Type B pancreatic cell (in vitro differentiated cells): ENCODE measurements around the gene GTF3C1. TPM values are rescaled to one million over a fixed set of nuclear protein-coding genes. Genes with fewer than 3 reads are reported as not detected.

Experiments used
- DNase-seq: peaks from one replicate; pipeline ENCODE4 v3.0.0; 2021; ENCODE audit warnings: mixed read lengths; ENCODE audit not compliant: unreplicated experiment; ENCODE audit errors: extremely low spot score
- H3K27ac Mint-ChIP-seq: 2 replicates; pipeline ENCODE4 v1.8.0; 2021; ENCODE audit warnings: mild to moderate bottlenecking, mixed read lengths
- H3K27me3 Mint-ChIP-seq: 2 replicates; pipeline ENCODE4 v1.8.0; 2021; ENCODE audit warnings: mixed read lengths
- H3K36me3 Mint-ChIP-seq: 2 replicates; pipeline ENCODE4 v1.8.0; 2021; ENCODE audit warnings: mixed read lengths
- H3K4me1 Mint-ChIP-seq: one replicate; pipeline ENCODE4 v1.8.0; 2021; ENCODE audit warnings: mixed read lengths; ENCODE audit not compliant: unreplicated experiment
- H3K4me3 Mint-ChIP-seq: 2 replicates; pipeline ENCODE4 v1.8.0; 2021; ENCODE audit warnings: mild to moderate bottlenecking, mixed read lengths
- H3K9me3 Mint-ChIP-seq: 2 replicates; pipeline ENCODE4 v1.8.0; 2021; ENCODE audit warnings: mixed read lengths
- total RNA-seq: library from RNA; stranded (reverse); gene quantifications from 2 replicates; pipeline ENCODE4 v1.2.1, GENCODE V29; 2021; ENCODE audit warnings: low replicate concordance
- TF ChIP-seq, protein P1 (sequence below): fragments of 200-600 bp; sonication (generic); conservative IDR thresholded peaks from 2 replicates; pipeline ENCODE4 v1.5.0; 2021; ENCODE audit warnings: antibody characterized with exemption, mild to moderate bottlenecking

The GTF3C1 gene
- total RNA-seq, 1 donor from 2014 or later = 94.5 TPM

DNA sequence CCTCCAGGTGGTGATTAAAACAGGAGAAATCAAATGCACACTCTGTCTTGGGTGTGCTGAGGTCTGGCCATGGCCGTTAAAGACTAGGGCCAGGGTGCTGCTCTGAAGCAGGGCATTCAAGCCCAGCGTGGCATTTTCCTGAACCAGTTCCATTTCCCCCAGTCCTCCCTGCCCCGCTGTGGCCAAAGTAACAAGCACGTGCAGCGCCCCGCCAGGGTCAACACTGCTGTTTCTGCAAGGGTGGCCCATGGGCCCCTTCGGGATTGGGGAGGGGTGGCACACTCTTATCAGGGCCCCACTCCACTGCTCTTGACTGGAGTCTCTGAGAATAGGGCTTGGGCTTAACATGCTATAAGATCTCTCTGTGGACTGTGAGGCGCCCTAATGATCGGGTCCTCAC lies 74.8 kb downstream of the GTF3C1 start:
- Mint-ChIP-seq H3K27me3 (no peaks in the 10 kb centered on the region), H3K27ac (no peak overlapping the region), H3K4me1 (no peaks in the 10 kb centered on the region), H3K9me3 (no peaks in the 10 kb centered on the region), H3K36me3 (peaks cover 48% of the 10 kb centered on the region), H3K4me3 (no peak overlapping the region)
- no peak for DNase-seq
- TF ChIP-seq, protein P1, sequence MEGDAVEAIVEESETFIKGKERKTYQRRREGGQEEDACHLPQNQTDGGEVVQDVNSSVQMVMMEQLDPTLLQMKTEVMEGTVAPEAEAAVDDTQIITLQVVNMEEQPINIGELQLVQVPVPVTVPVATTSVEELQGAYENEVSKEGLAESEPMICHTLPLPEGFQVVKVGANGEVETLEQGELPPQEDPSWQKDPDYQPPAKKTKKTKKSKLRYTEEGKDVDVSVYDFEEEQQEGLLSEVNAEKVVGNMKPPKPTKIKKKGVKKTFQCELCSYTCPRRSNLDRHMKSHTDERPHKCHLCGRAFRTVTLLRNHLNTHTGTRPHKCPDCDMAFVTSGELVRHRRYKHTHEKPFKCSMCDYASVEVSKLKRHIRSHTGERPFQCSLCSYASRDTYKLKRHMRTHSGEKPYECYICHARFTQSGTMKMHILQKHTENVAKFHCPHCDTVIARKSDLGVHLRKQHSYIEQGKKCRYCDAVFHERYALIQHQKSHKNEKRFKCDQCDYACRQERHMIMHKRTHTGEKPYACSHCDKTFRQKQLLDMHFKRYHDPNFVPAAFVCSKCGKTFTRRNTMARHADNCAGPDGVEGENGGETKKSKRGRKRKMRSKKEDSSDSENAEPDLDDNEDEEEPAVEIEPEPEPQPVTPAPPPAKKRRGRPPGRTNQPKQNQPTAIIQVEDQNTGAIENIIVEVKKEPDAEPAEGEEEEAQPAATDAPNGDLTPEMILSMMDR = no peak

- peaks cover 52% of the 10 kb centered on the region for H3K36me3 Mint-ChIP-seq
These were observed 75.7 kb downstream of the GTF3C1 start for GRCh38 chr16:27474041-27474440.

GRCh38 chr16:27473101-27473900 lies 76.4 kb downstream of the GTF3C1 start:
- no peak for DNase-seq
- Mint-ChIP-seq H3K4me3 (no peak overlapping the region), H3K9me3 (no peaks in the 10 kb centered on the region), H3K27ac (no peak overlapping the region), H3K36me3 (peaks cover 48% of the 10 kb centered on the region), H3K27me3 (no peaks in the 10 kb centered on the region), H3K4me1 (no peaks in the 10 kb centered on the region)
- TF ChIP-seq, protein P1 = no peak

More at GRCh38 chr16:27474041-27474440, 75.7 kb downstream of the GTF3C1 start:
- H3K9me3 Mint-ChIP-seq = no peaks in the 10 kb centered on the region
- H3K27ac Mint-ChIP-seq = no peak overlapping the region
- no peak overlapping the region for H3K4me3 Mint-ChIP-seq
- TF ChIP-seq, protein P1 = no peak
- H3K27me3 Mint-ChIP-seq = no peaks in the 10 kb centered on the region
- no peaks in the 10 kb centered on the region for H3K4me1 Mint-ChIP-seq
- DNase-seq = no peak

DNA sequence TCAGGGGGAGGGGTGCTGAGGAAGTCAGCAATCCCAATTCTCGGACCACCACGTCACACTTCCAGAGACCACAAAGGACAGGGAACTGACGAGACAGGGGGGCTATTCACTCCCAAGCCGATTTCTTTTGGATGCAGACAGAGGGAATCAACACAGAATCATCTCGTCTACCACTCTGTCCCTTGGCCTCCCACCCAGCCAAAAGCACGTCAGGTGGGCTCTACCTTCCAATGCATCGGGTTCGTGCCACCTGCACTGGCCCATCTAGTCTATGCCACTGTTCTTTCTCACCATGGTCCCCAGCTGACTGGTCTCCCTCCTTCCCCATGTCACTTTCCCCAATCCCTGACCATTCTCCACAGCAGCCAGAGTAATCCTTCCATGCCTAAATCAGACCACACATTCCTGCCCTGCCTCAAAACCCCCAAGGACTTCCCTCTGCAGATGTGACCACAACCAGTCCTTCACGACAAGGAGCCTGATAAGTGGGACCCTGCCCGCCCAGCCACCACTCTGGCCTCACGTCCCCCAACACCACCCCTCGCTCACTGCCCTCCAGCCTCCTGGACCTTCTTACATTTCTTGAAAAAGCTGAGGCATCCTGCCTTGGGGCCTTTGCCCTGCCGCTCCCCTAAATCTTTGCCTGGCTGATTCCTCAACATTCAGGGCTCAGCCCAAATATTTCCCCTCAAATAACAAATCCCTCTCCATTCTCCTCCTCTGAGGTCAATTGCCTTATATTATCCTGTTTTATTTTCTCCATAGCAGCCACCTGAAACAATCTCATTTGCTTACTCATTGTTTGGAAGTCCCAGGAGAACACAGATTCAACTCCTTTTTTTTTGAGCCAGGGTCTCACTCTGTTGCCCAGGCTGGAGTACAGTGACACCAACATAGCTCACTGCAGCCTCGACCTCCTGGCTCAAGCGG lies 77.4 kb downstream of the GTF3C1 start:
- Mint-ChIP-seq H3K4me1 (no peaks in the 10 kb centered on the region), H3K4me3 (no peak overlapping the region), H3K9me3 (no peaks in the 10 kb centered on the region), H3K27me3 (no peaks in the 10 kb centered on the region), H3K27ac (no peak overlapping the region), H3K36me3 (peaks cover 54% of the 10 kb centered on the region)
- DNase-seq = no peak
- TF ChIP-seq, protein P1 = no peak

DNA sequence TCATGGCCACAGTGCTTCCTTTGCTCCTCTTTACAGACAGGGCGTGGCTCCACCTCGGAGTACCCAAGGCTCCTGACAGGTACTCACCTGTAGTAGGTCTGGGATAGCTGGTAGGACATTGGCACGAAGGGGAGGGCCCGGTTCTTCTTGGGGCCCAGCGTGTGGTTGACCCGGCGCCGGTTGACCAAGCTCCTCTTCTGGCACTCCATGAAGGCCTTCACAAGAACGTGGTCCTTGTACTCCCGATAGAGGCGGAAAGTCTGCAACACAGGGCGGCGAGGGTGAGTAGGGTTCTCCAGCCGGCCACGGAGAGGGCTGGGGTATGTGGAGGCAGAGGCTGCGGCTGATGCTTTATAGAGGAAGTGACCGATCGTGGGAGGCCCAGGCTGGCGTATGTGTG lies 78.1 kb downstream of the GTF3C1 start:
- H3K4me3 Mint-ChIP-seq = no peak overlapping the region
- H3K27ac Mint-ChIP-seq = no peak overlapping the region
- no peaks in the 10 kb centered on the region for H3K27me3 Mint-ChIP-seq
- no peak for DNase-seq
- no peaks in the 10 kb centered on the region for H3K9me3 Mint-ChIP-seq
- TF ChIP-seq, protein P1 = no peak
- no peaks in the 10 kb centered on the region for H3K4me1 Mint-ChIP-seq
- H3K36me3 Mint-ChIP-seq = peaks cover 58% of the 10 kb centered on the region
